Kasumi-1 (cell line): Measurements from ENCODE around the gene MAGEH1.
"Not testable (repeated sequence)": the region's sequence is repeated elsewhere in the genome, so short reads cannot be mapped to it uniquely, and the experiment has no call there.

Experiments
- DNase-seq, 2 experiments: peaks; one replicate each; lab custom pipeline; 2025; lab: John Stamatoyannopoulos, UW

MAGEH1 gene

DNA sequence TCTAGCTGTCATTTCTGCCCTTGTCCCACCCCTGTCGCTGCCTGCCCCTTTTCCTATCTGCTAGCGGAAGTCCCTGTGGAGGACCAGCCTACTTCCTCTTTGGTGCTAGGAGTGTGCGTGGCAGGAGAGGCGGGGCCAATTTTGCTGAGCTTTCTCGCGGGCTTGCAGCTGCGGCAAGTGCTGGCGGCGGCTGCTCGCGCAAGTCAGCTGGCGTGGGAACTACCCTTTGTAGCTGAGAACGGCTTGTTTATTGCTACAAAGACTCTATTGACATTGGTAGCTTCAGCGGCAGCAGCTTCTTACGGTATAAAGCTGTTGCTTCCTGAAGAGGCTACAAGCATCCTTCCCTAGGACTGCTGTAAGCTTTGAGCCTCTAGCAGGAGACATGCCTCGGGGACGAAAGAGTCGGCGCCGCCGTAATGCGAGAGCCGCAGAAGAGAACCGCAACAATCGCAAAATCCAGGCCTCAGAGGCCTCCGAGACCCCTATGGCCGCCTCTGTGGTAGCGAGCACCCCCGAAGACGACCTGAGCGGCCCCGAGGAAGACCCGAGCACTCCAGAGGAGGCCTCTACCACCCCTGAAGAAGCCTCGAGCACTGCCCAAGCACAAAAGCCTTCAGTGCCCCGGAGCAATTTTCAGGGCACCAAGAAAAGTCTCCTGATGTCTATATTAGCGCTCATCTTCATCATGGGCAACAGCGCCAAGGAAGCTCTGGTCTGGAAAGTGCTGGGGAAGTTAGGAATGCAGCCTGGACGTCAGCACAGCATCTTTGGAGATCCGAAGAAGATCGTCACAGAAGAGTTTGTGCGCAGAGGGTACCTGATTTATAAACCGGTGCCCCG, at the start of gene MAGEH1:
Gene MAGEH1 (plus strand): TSS at position 138 of the 843 bp plus-strand sequence. CDS start 248 bp downstream, at position 386.
- peak; percentile 84 to 88 for DNase-seq

DNA sequence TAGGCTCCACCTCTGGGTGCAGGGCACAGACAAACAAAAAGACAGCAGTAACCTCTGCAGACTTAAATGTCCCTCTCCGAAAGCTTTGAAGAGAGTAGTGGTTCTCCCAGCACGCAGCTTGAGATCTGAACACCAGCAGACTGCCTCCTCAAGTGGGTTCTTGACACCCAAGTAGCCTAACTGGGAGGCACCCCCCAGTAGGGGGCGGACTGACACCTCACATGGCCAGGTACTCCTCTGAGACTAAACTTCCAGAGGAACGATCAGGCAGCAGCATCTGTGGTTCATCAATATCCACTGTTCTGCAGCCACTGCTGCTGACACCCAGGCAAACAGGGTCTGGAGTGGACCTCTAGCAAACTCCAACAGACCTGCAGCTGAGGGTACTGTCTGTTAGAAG, 24.8 kb upstream of the MAGEH1 start:
- DNase-seq = not testable (repeated sequence)

GRCh38 chrX:55443468-55443867, 8.5 kb upstream of the MAGEH1 start:
- not testable (repeated sequence) for DNase-seq

- DNase-seq = peak in 1 of 2 experiments; percentile 1
These were observed 1.7 kb upstream of the MAGEH1 start for GRCh38 chrX:55450259-55450658.

- DNase-seq = no peak
These were observed 786 bp upstream of the MAGEH1 start for GRCh38 chrX:55451141-55451540.

- DNase-seq = no peak
These were observed 319 bp upstream of the MAGEH1 start for GRCh38 chrX:55451626-55451989.

- DNase-seq = no peak
These were observed 852 bp downstream of the MAGEH1 start for GRCh38 chrX:55452833-55453124.

DNA sequence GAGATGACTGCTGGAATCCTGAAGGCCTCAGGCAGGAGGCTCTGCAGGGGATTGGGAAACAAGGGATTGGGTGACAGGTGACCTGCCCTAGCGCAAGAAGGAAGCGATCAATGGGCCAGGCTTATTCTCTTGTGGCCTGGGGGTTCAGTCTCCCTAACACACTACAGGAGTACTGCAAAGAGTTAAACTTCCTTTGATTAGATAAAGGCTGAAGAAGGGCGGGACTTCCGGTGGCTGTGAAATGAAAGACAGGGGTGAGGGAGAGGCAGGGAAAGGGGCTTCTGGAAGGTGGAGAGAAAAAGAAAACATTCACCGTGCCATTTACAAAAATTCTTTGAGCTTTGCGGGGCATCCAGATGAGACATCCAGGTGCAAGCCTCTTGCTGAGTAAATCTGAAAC, 3.8 kb downstream of the MAGEH1 start:
- DNase-seq = not testable (repeated sequence)

- not testable (repeated sequence) for DNase-seq
These were observed 7.5 kb downstream of the MAGEH1 start for GRCh38 chrX:55459426-55459825.

GRCh38 chrX:55459926-55460325, 8.0 kb downstream of the MAGEH1 start:
- DNase-seq = not testable (repeated sequence)

DNA sequence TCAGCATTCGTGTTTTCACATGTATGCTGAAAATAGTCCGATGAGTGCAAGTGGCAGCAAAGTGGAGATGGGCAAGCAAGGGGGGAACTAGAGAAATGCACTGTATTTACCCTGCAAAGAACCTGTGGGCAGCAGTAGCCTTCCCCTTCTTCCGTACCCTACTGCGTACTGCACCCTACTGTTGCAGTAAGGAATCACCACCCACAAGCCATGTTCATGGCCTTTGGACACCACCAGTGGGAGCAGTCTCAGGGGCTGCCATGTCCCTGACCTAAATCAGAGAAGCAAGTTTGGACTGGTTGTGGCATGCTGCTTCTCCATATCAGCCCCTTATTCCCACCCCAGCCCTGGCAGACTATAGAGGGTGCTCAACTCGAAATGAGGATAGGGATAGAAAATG, 12.1 kb downstream of the MAGEH1 start:
- DNase-seq = not testable (repeated sequence)

- DNase-seq = not testable (repeated sequence)
These were observed 13.2 kb downstream of the MAGEH1 start for GRCh38 chrX:55465108-55465507.

GRCh38 chrX:55465791-55466190, 13.9 kb downstream of the MAGEH1 start:
- DNase-seq = not testable (repeated sequence)

GRCh38 chrX:55479956-55480355, 28.0 kb downstream of the MAGEH1 start:
- not testable (repeated sequence) for DNase-seq

- no peak for DNase-seq
These were observed 28.6 kb downstream of the MAGEH1 start for GRCh38 chrX:55480390-55481062.

GRCh38 chrX:55484948-55485347, 33.0 kb downstream of the MAGEH1 start:
- peak in 1 of 2 experiments; percentile 14 for DNase-seq

- no peak for DNase-seq
These were observed 34.8 kb downstream of the MAGEH1 start for GRCh38 chrX:55486736-55487135.

- no peak for DNase-seq
These were observed 35.2 kb downstream of the MAGEH1 start for GRCh38 chrX:55487143-55487542.

GRCh38 chrX:55488006-55488592, 36.2 kb downstream of the MAGEH1 start:
- DNase-seq = no peak

DNA sequence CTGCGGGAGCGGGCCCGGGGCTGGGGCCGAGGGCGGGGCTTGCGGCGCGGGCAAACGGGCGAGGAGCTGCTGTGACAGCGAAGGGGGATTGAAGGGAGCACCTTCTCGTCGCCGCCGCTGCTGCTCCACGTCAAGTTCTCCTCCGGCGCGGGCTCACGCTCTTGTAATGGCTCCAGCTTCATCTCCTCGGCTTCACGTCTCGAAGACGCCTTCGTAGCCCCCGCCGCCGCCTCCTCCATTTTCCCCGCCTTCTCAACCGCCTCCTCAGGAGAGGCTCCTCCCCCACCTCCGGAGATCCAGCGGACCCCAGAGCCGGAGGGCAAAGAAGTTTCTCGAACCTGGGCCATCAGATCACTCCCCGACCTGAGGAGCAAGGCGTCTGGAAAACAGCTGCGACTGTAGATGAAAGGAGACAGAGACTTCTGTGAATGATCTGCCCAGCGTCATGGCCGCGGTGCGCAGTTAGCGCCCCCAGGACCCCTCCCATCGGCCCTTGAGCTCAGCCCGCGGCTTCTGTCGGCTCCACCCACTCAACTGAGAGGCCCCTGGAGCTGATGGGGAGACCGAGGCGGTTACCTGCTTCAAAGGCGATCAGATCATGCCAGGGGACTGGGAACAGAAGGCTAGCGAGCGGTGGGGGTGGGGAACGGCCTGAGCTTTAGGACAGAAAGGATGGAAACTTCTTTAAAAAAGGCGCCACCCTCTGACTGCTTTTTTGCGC, 36.8 kb downstream of the MAGEH1 start:
- DNase-seq = peak in 1 of 2 experiments; percentile 49

DNA sequence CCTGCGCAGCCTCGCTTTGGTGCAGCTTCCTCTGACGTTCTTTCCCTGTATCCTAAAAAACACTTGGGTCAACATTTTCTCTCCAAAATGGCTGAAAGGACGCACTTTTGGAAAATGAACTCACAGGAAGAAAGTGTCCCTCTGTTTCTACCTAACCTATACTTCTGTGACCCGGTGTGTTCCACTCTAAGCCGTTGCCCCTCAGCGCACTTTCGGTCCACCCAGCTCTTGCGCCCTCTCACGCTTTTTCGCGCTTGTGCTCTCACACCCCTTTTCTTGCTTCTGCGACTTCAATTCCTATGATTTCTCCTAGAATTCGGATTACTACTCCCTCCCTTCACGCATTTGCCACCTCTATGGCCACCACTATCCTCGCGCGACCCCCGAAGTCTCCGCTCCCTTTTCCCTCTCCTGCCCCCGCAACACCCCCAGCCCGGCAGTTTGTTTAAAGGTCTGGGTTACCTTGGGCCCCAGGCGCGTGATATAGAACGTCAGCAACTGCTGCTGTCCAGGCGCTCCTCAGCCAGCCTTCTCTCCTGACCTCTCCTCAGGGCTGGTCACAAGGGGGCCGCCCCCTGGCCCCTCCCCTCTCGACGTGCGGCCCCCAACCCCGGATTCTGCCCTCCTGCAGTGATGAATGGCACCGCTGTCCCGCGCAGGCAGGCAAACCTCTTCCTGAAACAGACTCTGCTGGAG, 37.5 kb downstream of the MAGEH1 start, which contains the start of gene USP51:
Gene USP51 (minus strand): TSS at position 535 of the 696 bp plus-strand sequence. CDS start 909 bp downstream, outside the sequence.
- peak; percentile 39 to 55 for DNase-seq

DNA sequence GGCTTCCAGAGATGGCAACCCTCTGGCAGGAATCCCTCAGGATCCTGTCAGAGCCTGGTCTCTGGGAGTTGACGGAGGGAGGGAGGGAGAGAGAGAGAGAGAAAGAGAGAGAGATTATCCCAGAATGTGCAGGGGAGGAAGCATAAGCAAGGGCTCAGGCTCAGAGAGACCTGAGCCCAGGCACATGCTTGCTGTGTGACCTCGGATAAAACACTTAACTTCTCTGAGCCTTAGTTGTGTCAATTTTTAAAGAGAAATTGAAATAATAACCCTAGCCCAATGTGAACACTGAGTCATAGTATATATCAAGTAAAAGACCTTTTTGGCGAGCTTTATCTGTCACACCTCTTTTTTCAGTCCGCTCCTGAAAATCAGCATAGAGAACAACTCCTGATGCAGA, 38.2 kb downstream of the MAGEH1 start:
- no peak for DNase-seq
